HG02885 (cell line): ENCODE measurements around the gene VPS52.
A peak's percentile ranks its signal among the peaks of the same experiment; 100 is the strongest.
"Not testable (repeated sequence)": the region's sequence is repeated elsewhere in the genome, so short reads cannot be mapped to it uniquely, and the experiment has no call there.

ENCODE experiments used
- ATAC-seq: cut with Tn5 transposase; IDR thresholded peaks from one replicate; pipeline ENCODE4 v1.9.1; 2021; ENCODE audit warnings: mild to moderate bottlenecking; ENCODE audit not compliant: unreplicated experiment, poor library complexity

The VPS52 gene

DNA sequence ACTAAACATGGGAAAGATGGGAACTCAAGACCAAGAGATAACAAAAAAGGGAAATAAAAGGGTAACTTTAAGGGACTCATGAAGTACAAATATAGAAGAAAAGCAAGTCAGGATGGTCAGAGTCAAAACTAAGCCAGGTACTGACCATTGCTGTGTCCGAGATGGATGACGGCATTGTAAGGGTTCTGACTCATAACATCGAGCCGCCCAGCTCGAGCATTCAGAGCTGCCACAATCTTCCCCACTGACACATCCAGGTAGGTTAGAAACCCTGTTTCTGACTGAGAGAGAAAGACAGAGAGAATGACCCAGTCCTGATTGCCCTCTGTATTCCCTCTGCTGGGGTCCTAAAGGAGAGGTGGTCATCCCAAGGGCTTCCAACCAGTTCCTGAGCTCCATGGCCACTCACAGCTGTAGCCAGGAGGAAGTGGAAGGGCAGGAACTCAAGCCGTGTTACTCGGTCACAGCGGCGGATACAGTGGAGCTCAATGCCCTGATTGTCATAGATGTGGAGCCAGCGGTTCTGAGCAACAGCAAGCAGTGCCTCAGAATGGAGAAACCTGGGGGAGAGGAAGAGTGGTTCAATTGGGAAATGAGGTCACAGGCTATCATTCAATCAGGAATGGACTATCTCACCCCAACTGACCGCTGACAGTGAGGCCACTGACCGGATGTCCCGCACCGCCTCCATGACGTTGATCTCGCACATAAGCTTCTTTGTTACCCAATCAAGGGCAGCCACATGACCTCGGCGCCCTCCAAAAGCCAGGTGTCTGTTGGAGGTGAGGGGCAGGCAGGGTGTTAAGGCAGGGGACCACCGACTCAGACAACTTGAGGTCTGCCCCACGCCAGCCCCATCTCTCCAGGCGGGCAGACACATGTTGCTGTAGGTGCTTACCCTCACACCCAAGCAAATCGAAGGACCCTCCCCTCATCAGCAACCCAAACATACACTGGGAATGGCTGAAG lies 15.6 kb upstream of the VPS52 start:
- ATAC-seq: no peak

GRCh38 chr6:33285214-33285613 lies 13.5 kb upstream of the VPS52 start:
- not testable (repeated sequence) for ATAC-seq

- ATAC-seq: no peak
Observed at GRCh38 chr6:33280539-33280938, 8.9 kb upstream of the VPS52 start.

GRCh38 chr6:33279971-33280511 lies 8.4 kb upstream of the VPS52 start:
- no peak for ATAC-seq

- ATAC-seq: no peak
Observed at GRCh38 chr6:33279257-33279695, 7.6 kb upstream of the VPS52 start.

- no peak for ATAC-seq
Observed at GRCh38 chr6:33278810-33279209, 7.1 kb upstream of the VPS52 start.

DNA sequence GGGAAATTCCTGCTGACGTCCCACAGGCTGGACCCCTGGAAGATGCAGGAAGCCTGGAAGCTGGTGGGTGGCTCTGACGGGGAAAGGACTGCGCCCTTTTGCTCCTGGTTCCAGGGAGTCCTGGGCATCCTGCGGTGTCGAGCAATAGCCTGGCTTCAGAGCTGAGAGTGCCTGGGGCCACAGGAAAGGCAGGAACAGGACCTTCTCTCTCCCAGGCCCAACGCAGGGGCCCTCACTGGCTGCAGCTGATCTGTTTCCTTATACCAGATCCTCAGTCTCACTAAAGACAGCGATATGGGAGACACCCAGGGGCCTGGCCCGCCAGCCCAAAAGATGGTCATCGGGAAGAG lies 6.7 kb upstream of the VPS52 start:
- ATAC-seq: no peak

- ATAC-seq: no peak
Observed at GRCh38 chr6:33277663-33278391, 6.2 kb upstream of the VPS52 start.

- ATAC-seq: peak; percentile 63
Observed at GRCh38 chr6:33276864-33277662, 5.4 kb upstream of the VPS52 start, which contains the start of gene B3GALT4. TSS of gene B3GALT4 (plus strand) at chr6:33277123. CDS start at chr6:33277420, 297 bp downstream.

DNA sequence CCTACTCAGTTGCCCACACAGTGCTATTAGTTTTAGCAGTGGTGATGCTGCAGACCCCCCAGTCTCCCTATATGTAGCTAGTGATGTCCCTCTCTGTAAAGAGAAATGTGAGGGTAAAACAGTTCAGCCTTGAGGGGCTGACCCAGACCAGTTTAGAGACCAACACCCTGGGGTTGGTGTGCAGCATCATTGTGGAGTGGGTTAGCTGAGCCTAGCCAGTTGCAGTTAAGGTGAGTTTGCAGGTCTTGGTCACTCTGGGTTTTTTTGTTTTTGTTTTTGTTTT lies 4.8 kb upstream of the VPS52 start:
- ATAC-seq: no peak

- not testable (repeated sequence) for ATAC-seq
Observed at GRCh38 chr6:33275795-33276580, 4.3 kb upstream of the VPS52 start.

GRCh38 chr6:33273924-33274902 lies 2.5 kb upstream of the VPS52 start:
- no peak for ATAC-seq

- no peak for ATAC-seq
Observed at GRCh38 chr6:33273129-33273923, 1.6 kb upstream of the VPS52 start.

DNA sequence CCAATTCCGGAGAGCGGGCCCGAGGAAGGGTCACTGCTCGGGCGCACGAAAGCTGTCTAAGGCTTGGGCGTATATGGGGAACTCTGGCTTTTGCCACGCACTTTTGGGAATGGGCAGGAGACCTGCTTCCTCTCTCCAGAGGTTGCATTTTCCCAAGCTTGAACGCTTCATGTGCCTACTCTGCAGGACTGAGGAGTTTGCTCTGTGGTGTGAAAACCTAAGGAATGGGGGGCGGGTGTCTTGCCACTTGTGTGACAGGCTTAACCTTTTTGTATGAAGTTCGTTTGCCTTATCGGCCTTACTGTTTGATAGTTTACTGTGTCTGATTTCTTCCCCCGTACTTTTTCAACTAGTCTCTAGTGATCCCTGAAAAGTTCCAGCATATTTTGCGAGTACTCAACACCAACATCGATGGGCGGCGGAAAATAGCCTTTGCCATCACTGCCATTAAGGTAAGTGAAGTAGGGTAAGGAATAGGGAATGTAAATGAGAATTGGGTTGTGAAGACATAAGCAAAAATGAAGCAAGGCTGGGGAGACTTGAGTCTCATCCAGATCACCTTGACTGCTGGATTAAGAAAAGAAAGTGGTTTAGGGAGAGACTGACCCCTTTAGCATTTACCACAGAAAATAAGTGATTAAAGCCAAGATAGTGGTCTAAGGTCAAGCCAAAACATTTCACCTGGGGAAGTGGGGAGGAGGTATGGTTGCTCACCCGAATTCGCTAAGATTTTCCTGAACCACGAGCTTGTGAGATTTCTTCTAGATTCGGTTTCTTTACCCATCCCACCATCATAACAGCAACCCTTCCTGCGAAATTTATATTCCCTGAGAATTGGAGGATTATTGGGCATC lies 826 bp upstream of the VPS52 start:
- peak; percentile 19 for ATAC-seq

- ATAC-seq: peak; percentile 12
Observed at GRCh38 chr6:33271117-33271467, 584 bp downstream of the VPS52 start.

DNA sequence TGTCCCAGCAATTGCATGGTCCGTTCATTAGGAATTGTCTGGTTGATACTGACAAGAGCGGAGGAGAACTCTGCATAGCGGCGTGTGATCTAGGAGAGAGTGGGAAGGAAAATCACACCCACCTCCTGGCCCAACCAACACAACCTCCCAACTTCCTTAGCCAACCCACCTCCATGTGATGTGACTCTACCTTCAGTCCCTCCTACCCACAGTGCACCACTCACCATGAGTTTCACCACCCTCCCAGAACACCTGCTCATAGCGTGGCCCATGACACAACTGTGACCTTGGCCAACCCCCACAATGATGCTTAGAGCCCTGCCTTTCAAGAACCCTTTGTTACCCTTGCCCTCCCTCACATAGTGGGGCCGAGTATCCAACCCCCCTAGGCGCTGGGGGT lies 7.7 kb downstream of the VPS52 start:
- no peak for ATAC-seq

GRCh38 chr6:33262490-33262889 lies 9.2 kb downstream of the VPS52 start:
- not testable (repeated sequence) for ATAC-seq
